K562 (cell line): ENCODE measurements around the gene ATP5F1D. TPM values are rescaled to one million over a fixed set of nuclear protein-coding genes. Genes with fewer than 3 reads are reported as not detected.

Source experiments
- DDX20 ChIP-seq: fragments of 450-650 bp; IDR thresholded peaks from 2 replicates; pipeline ENCODE4 v1.6.1; 2016; ENCODE audit warnings: missing genetic modification characterization, low read depth, mild to moderate bottlenecking, missing compliant biosample characterization, moderate library complexity
- FOXA3 ChIP-seq, 2 experiments: fragments of 450-650 bp in 1 of 2; sonication (generic) in 1 of 2; formaldehyde crosslinking; IDR thresholded peaks in 1 of 2; conservative IDR thresholded peaks in 1 of 2; 2 replicates each; pipeline versions ENCODE4 v1.4.0 to v1.8.0; 2020 to 2022; ENCODE audit warnings: mild to moderate bottlenecking in 2 of 2, missing genetic modification reagents in 1 of 2
- GATAD2B ChIP-seq: fragments of 450-650 bp; IDR thresholded peaks from 2 replicates; pipeline ENCODE4 v1.6.1; 2017; ENCODE audit warnings: mild to moderate bottlenecking, borderline replicate concordance
- GTF2F1 ChIP-seq: IDR thresholded peaks from 2 replicates; pipeline ENCODE4 v1.6.1; 2011; ENCODE audit warnings: low read depth, low read length, improper control_type of control experiment
- IRF9 ChIP-seq: fragments of 450-650 bp; IDR thresholded peaks from 2 replicates; pipeline ENCODE4 v1.6.1; 2016; ENCODE audit warnings: missing biosample characterization, missing genetic modification characterization
- JUNB ChIP-seq: fragments of 450-650 bp; formaldehyde crosslinking; conservative IDR thresholded peaks from 2 replicates; pipeline ENCODE4 v1.4.0; 2020; ENCODE audit warnings: mild to moderate bottlenecking
- KLF6 ChIP-seq: fragments of 250-450 bp; sonication (Bioruptor Pico); IDR thresholded peaks from 2 replicates; pipeline ENCODE4 v1.4.0; 2020; ENCODE audit warnings: mild to moderate bottlenecking, moderate library complexity, borderline replicate concordance
- L3MBTL2 ChIP-seq: fragments of 450-650 bp; IDR thresholded peaks from 2 replicates; pipeline ENCODE4 v1.6.1; 2016; ENCODE audit warnings: mild to moderate bottlenecking, moderate library complexity
- MYBL2 ChIP-seq, 2 experiments: fragments of 450-650 bp in 1 of 2; sonication (generic) in 1 of 2; formaldehyde crosslinking in 1 of 2; IDR thresholded peaks; 2 replicates each; pipeline versions ENCODE4 v1.6.1 to v1.8.1; 2017 to 2022; ENCODE audit warnings: borderline replicate concordance in 1 of 2, inconsistent platforms in 1 of 2, low read depth in 1 of 2, mild to moderate bottlenecking in 1 of 2, missing genetic modification reagents in 1 of 2, moderate library complexity in 1 of 2
- NCOR1 ChIP-seq: fragments of 450-650 bp; IDR thresholded peaks from 2 replicates; pipeline ENCODE4 v1.6.1; 2016; ENCODE audit warnings: mild to moderate bottlenecking, moderate library complexity
- NFYB ChIP-seq: IDR thresholded peaks from 2 replicates; pipeline ENCODE4 v1.6.1; 2011; ENCODE audit warnings: mild to moderate bottlenecking, moderate library complexity; ENCODE audit not compliant: insufficient read length; ENCODE audit errors: extremely low read depth
- NRF1 ChIP-seq, 2 experiments: fragments of 450-650 bp; IDR thresholded peaks in 1 of 2; conservative IDR thresholded peaks in 1 of 2; 2 replicates each; pipeline ENCODE4 v1.6.1; 2014; ENCODE audit warnings: mild to moderate bottlenecking in 2 of 2
- SIN3B ChIP-seq: fragments of 450-650 bp; IDR thresholded peaks from 2 replicates; pipeline ENCODE4 v1.6.1; 2017; ENCODE audit warnings: low read depth, mild to moderate bottlenecking, moderate library complexity
- SMAD2 ChIP-seq: fragments of 150-350 bp; IDR thresholded peaks from 2 replicates; pipeline ENCODE4 v1.6.1; 2014; ENCODE audit warnings: low read depth, mild to moderate bottlenecking, low read length
- SPI1 ChIP-seq: IDR thresholded peaks from 2 replicates; pipeline ENCODE4 v1.6.1; 2011; ENCODE audit warnings: low read depth, low read length, control low read depth, borderline replicate concordance
- TBP ChIP-seq: optimal IDR thresholded peaks from 2 replicates; pipeline ENCODE3; 2011; ENCODE audit warnings: low read depth, low read length, improper control_type of control experiment
- TEAD2 ChIP-seq: fragments of 450-650 bp; IDR thresholded peaks from 2 replicates; pipeline ENCODE4 v1.6.1; 2016; ENCODE audit warnings: missing genetic modification characterization, control low read depth, missing compliant biosample characterization
- ZBTB9 ChIP-seq: fragments of 450-650 bp; formaldehyde crosslinking; IDR thresholded peaks from 2 replicates; pipeline ENCODE4 v1.4.0; 2020; ENCODE audit warnings: mild to moderate bottlenecking, moderate library complexity
- ZEB2 ChIP-seq: fragments of 450-650 bp; IDR thresholded peaks from 2 replicates; pipeline ENCODE4 v1.6.1; 2016
- ZFP36 ChIP-seq: fragments of 150-350 bp; IDR thresholded peaks from 2 replicates; pipeline ENCODE4 v1.6.1; 2018; ENCODE audit warnings: low read length, low read depth; ENCODE audit not compliant: partially characterized antibody
- ZKSCAN8 ChIP-seq: fragments of 200-800 bp; sonication (Bioruptor generic); IDR thresholded peaks from 2 replicates; pipeline ENCODE4 v1.6.1; 2016; ENCODE audit warnings: missing genetic modification characterization, missing compliant biosample characterization
- ZNF778 ChIP-seq: fragments of 450-650 bp; formaldehyde crosslinking; IDR thresholded peaks from 2 replicates; pipeline ENCODE4 v1.4.0; 2020; ENCODE audit warnings: mild to moderate bottlenecking, moderate library complexity
- polyA plus RNA-seq, 8 experiments: library from polyadenylated mRNA; depleted of rRNA in 4 of 8; stranded (reverse) in 5 of 8; unstranded in 3 of 8; fragments of >200 nt; fragmentation: Nextera tagmentation in 2 of 8; fragmentation: Illumina TruSeq in 1 of 8; extraction: Ambion mirVana in 2 of 8; extraction: Trizol in 1 of 8; gene quantifications; 2 replicates each; pipeline versions ENCODE4 v1.2.1 to v1.2.3, GENCODE V29; 2011 to 2014; ENCODE audit warnings: inconsistent platforms in 1 of 8, missing spikeins in 1 of 8
- total RNA-seq, 7 experiments: library from RNA; depleted of rRNA in 6 of 7; stranded (reverse); fragments of >200 nt in 6 of 7; fragmentation: Illumina TruSeq in 2 of 7; extraction: Trizol in 2 of 7; gene quantifications; 2 replicates each; pipeline versions ENCODE4 v1.2.1 to v1.2.3, GENCODE V29; 2011 to 2021; ENCODE audit warnings: low replicate concordance in 1 of 7
- TF ChIP-seq, protein P1 (sequence below): fragments of 450-650 bp; IDR thresholded peaks from 2 replicates; pipeline ENCODE4 v1.6.1; 2017; ENCODE audit warnings: mild to moderate bottlenecking, moderate library complexity
- TF ChIP-seq, protein P2 (sequence below), 2 experiments: fragments of 450-650 bp; IDR thresholded peaks; 2 replicates each; pipeline ENCODE4 v1.6.1; 2016

The ATP5F1D gene
- total and polyA plus RNA-seq, 9 of the 15 experiments (the other 6 are each of a cell fraction or from before 2014, with no cell fraction given), result 3.9 to 409 (median 36.8) TPM

GRCh38 chr19:1264801-1265614, 23.5 kb downstream of the ATP5F1D start (continued):
- TF ChIP-seq JUNB (CRISPR knock-in tag) (peak; percentile 66; the same call in 1 of the 2 replicates), MYBL2 (IDR thresholded peaks at IDR 0.05; ENCODE audit: low read depth) (no peak), MYBL2 (CRISPR knock-in tag; IDR thresholded peaks at IDR 0.05; ENCODE audit: borderline replicate concordance) (no peak), L3MBTL2 (no peak), NRF1 (conservative IDR thresholded peaks at IDR 0.05 in 1 of 2, IDR thresholded peaks at IDR 0.05 in 1 of 2) (no peak), DDX20 (tag) (no peak), TBP (no peak), IRF9 (tag) (no peak), ZBTB9 (CRISPR knock-in tag) (no peak), SMAD2 (no peak), GTF2F1 (no peak), ZFP36 (no peak), FOXA3 (CRISPR knock-in tag; conservative IDR thresholded peaks at IDR 0.05 in 1 of 2, IDR thresholded peaks at IDR 0.05 in 1 of 2) (peak in 1 of 2 experiments; percentile 36; a peak in 1 of 4 replicates), NCOR1 (no peak), ZNF778 (CRISPR knock-in tag) (no peak), SIN3B (no peak), TEAD2 (tag) (peak; percentile 92), SPI1 (no peak), GATAD2B (no peak; the same call in 1 of the 2 replicates), KLF6 (no peak), ZKSCAN8 (no peak), ZEB2 (peak; percentile 38; the same call in 1 of the 2 replicates), NFYB (no peak)
- TF ChIP-seq, protein P1, sequence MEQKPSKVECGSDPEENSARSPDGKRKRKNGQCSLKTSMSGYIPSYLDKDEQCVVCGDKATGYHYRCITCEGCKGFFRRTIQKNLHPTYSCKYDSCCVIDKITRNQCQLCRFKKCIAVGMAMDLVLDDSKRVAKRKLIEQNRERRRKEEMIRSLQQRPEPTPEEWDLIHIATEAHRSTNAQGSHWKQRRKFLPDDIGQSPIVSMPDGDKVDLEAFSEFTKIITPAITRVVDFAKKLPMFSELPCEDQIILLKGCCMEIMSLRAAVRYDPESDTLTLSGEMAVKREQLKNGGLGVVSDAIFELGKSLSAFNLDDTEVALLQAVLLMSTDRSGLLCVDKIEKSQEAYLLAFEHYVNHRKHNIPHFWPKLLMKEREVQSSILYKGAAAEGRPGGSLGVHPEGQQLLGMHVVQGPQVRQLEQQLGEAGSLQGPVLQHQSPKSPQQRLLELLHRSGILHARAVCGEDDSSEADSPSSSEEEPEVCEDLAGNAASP, result no peak
- TF ChIP-seq, protein P2, sequence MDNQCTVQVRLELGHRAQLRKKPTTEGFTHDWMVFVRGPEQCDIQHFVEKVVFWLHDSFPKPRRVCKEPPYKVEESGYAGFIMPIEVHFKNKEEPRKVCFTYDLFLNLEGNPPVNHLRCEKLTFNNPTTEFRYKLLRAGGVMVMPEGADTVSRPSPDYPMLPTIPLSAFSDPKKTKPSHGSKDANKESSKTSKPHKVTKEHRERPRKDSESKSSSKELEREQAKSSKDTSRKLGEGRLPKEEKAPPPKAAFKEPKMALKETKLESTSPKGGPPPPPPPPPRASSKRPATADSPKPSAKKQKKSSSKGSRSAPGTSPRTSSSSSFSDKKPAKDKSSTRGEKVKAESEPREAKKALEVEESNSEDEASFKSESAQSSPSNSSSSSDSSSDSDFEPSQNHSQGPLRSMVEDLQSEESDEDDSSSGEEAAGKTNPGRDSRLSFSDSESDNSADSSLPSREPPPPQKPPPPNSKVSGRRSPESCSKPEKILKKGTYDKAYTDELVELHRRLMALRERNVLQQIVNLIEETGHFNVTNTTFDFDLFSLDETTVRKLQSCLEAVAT (IDR thresholded peaks at IDR 0.05), result peak in 1 of 2 experiments; percentile 46; a peak in 2 of 4 replicates
